Stimulated activated CD4-positive, alpha-beta T cell treated with anti-CD3 and anti-CD28 coated beads, TNF-alpha, amount 100 ng/mL, for 48 hours (primary cell): ENCODE results near the gene DCANP1.
A peak's percentile ranks its signal among the peaks of the same experiment; 100 is the strongest.

ENCODE experiments used
- DNase-seq, 3 donors: peaks; one replicate each; pipeline ENCODE4 v3.0.0-alpha.2; 2020; ENCODE audit warnings: low read depth in 3 of 3

DCANP1 gene

DNA sequence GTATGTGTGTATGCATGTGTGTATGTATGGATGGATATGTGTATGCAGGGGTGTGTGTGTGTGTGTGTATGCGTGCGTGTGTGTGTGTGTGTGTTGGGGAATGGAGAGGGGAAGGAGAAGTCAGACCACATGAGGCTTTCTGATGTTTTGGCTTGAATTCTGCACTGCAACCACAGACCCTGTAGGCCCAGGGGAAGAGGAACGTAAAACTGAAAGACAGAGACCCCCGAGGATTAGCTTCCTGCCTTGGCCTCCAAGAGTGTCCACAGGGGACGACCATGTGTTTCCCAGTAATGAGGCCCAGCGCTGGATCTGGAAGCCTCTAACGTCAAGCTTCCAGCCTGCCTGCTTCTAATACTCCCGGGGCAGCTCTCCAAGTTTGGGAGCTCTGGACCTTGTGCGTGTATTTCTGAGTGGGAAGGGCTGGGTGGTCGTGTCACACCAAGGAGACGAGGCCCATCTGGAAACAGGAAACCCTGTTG is 5.8 kb downstream of the DCANP1 start:
- DNase-seq: no peak

GRCh38 chr5:135440916-135441315 is 6.2 kb downstream of the DCANP1 start:
- DNase-seq: no peak

- DNase-seq: no peak
These were observed 7.6 kb downstream of the DCANP1 start for GRCh38 chr5:135439231-135440205.

GRCh38 chr5:135438636-135439221 is 8.4 kb downstream of the DCANP1 start:
- no peak for DNase-seq

GRCh38 chr5:135437796-135438560 is 9.2 kb downstream of the DCANP1 start:
- DNase-seq: no peak

GRCh38 chr5:135437422-135437795 is 9.7 kb downstream of the DCANP1 start:
- DNase-seq: no peak

GRCh38 chr5:135436951-135437418 is 10.2 kb downstream of the DCANP1 start:
- no peak for DNase-seq

DNA sequence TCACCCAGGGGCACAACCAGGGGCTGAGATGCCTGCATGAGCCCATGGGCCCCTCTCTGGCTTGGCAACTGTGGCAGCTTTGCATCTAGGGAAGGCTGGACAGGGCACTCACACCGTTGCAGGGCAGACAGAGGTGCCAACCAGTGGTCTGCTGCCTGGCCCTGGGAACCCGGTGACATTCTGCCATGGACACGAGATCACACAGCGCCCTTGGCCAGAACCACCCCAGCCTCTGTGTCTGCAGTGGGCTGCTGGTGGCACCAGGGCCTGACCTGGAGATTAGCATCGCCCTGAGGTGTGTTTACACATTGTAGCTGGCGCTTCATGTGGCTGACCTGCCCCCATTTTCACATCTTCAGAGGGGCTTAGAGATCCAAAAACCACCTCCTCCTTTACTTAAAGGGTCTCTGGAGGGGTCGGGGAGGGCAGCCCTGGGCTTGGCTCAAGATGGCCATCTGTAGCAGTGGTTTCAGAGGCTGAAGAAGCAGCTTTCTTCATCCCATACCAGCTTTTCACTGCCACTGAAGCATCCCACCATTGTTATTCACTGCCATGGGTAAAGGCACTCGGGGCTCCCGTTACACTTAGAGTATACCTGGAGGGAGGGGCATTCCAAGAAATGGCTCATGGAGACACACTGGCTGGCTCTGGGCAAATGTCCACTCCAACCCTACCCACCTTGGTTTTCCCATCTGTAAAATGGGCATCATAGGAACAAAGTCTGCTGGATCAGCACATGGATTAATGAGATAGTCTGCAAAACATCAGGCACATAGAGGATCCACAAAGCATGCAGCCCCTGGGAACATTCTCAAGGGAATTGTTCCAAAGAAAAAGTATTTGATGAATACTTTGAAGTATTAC is 11.4 kb downstream of the DCANP1 start:
- no peak for DNase-seq

DNA sequence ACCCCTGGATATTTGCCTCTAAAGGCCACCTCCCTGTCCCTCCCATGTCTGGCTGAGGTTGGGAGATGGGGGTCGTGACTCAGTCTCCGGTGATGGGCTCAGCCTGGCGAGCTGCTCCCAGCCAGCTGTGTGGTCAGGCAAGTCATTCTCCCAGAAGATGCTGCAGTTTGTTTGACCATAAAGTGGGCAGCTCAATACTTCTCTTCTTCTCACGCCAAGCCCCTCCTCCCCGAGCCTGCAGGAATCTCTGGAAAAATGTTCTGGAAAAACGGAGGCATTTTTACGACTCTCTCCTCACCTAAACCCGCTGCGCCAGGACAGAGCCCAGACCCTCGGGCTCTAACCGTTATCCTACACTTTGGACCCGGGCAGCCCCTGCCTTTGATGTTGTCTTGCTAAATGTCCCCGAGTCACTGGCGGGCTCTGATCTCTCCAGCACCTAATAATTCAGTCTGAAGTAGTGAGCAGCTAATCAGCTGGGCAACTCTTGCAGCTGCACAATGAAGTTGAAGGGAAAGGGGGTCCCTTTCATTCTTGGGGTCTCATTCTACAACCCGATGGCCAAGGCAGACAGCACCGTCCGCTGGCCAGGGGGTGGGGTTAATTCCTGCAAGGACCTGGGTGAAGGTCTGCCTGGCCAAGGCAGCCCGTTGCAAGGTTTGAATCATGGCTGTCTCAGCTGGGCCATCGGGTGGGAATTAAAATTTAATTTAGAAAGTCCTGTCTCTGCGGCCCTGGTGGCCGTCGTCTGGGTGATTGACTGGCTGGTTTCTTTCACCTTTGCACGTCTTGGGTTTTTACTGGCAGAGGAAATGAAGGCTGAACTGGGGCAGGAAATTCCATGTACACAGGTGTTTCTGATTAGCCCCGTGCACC is 12.3 kb downstream of the DCANP1 start:
- no peak for DNase-seq

DNA sequence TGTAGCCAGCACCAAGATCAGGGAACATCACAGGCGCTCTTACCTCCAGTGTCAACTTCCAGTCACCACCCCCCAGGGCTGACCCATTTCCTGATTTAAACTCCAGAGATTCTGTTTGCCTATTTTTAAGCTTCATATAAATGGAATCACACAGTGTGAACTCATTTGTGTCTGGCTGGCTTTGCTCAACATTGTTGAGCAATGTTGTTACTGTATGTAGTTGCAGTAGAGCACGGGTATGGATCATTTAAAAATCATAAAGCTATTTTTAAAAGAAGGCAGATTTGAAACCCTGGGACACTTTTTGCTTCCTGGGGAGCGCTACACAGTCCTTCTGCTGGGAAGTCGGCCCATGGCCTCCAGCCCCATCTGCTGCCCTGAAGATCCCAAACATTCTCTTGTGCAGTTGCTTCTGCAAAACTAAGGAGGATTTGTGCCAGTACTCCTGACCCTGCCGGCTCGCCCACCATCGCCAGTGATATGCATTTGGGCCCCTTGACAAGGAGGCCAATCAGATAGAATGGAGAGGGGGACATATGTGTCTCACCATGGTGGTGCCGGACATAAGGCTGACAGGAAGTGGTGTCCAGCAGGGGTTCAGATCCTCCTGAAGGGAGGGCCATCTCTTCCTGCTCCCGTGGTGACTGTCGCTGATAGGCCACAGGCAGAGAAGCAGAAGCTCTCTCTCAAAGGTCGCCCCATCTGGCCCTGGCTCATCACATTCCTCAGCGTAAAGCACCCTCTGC is 13.3 kb downstream of the DCANP1 start:
- DNase-seq: no peak

DNA sequence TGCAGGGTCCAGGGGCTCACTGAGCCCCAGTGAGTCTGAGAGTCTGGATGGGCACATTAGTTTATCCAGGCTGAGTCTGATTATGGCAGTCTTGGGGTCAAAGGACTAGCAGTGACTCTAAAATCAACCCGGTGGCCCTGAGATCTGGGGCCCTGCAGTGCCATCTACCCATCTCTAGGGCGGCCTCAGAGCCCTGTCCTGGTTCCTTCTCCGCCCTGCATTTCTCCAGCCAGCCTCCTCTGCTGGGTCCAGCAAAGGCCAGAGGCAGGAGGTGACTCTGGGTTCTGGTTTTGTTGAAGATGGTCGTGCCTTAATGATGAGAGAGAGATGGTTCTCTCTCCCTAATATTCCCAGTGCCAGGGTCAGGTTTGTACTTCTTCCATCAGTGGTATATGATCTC is 15.0 kb downstream of the DCANP1 start:
- no peak for DNase-seq

- DNase-seq: no peak
These were observed 17.1 kb downstream of the DCANP1 start for GRCh38 chr5:135430135-135430437.

- no peak for DNase-seq
These were observed 17.6 kb downstream of the DCANP1 start for GRCh38 chr5:135429301-135430134.

DNA sequence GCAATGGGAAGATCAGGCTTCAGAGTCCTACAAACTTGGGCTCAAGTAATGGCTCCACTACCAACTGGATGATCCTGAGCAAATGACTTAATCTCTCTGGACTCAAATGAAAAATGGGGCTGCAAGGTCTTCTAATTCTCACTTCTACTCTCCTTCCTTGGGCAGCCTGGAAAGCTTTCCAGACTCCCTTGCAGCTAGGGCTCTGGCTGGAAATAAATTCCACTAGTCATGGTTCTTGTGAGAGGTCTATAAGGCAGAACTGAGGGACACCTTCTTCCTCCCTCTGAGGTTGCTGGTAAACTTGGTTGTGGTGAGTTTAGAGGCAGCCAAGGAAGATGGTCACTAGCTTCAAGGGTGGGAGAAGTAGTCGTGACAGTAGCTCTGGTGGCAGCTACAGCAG is 18.6 kb downstream of the DCANP1 start:
- no peak for DNase-seq

DNA sequence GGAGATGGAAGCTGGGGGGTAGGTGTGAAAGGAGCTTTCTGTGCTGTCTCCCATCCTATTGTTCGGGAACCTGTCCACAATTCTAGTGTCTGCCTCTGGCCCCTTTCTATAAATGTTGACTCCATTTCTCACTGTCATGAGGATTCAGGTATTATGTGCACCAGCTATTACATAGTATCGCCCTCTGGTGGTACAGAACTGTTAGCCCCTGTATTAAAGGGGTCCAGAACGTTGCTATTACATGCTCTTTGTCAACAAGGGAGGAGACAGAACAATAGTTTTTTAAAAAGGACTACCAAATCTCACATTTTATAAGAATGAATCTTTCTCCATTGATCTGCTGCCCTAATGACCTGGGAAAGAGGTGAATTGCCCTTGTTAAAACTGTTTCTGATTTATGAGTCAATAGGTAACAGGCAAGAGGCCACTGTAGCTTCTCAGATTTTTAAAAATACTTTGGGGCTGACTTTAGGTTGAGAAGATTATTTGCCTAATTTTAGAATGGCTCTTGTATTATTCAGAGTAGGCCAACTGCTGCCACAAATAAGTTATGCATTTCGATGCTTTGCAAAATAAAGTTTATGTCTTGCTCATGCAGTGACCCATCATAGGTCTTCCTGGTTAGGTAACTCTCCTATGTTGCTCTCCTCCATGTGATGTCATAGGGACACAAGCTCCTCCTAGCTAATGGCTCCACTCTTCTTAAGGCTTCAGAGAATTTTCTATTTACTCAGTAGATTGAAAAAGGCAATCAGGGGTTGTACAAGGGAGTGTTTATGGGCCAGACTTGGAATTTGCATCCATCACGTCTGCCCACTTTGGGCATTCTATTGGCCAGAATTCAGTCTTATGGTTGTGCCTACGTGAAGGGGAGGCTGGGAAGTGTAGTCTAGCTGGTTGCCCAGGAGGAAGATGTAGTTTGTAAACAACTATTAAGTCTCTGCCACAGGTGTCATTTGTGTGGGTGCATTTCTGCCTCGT is 20.8 kb downstream of the DCANP1 start:
- DNase-seq: peak in 1 of 3 donors; percentile 8

DNA sequence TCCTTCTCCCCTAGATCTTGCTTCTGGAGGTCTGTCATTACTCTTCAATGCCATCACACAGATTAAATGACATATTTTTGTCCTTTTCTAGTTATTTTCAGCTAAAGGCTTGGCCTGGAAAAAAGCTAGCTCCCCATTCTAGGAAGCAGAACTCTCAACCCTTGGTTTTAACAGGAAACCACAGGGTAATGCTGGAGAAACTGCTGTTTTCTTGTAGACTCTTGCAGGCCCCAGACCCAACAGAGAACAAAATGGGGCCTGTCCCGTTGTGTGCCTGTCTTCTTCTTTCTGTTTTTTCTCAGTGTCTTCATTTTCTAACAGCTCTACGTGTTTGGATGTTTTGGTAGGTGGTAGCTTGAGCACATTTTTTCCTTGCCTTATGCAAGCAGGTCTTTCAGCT is 21.5 kb downstream of the DCANP1 start:
- DNase-seq: no peak

- DNase-seq: no peak
These were observed 23.3 kb downstream of the DCANP1 start for GRCh38 chr5:135423846-135424168.
